Measurements from ENCODE around the gene ALDH2. TPM values are rescaled to one million over a fixed set of nuclear protein-coding genes. Genes with fewer than 3 reads are reported as not detected.
"Not testable (repeated sequence)": the region's sequence is repeated elsewhere in the genome, so short reads cannot be mapped to it uniquely, and the experiment has no call there.

The ALDH2 gene
- total RNA-seq, 1 donor from 2014 or later = 68.4 TPM

DNA sequence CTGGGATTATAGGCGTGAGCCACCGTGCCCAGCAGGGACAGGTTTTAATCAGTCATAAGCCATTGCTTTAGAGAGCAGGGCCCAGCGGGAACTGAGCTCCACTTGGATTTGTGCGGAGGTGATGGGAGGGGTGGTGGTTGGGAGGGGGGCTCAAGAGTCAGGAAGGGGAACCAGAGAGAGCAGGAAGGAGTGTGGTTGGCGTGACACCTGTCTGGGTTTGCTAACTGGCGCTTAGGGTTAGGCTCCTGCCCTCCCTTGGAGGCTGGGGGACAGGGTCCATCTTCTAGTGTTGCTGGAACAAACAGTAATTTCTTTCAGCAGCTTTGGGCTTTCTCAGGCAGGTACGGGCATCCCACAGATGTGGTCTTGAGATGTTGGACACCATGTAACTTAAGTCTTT, 7.5 kb upstream of the ALDH2 start:
- Mint-ChIP-seq H3K27ac (ENCODE audit: unreplicated experiment) (no peak overlapping the region), H3K4me1 (ENCODE audit: unreplicated experiment) (peaks cover 22% of the 10 kb centered on the region), H3K27me3 (ENCODE audit: unreplicated experiment) (peaks cover 1% of the 10 kb centered on the region), H3K4me3 (ENCODE audit: unreplicated experiment) (no peak overlapping the region), H3K9me3 (ENCODE audit: unreplicated experiment) (no peaks in the 10 kb centered on the region), H3K36me3 (ENCODE audit: unreplicated experiment) (peaks cover 8% of the 10 kb centered on the region)
- TF ChIP-seq, protein P1, sequence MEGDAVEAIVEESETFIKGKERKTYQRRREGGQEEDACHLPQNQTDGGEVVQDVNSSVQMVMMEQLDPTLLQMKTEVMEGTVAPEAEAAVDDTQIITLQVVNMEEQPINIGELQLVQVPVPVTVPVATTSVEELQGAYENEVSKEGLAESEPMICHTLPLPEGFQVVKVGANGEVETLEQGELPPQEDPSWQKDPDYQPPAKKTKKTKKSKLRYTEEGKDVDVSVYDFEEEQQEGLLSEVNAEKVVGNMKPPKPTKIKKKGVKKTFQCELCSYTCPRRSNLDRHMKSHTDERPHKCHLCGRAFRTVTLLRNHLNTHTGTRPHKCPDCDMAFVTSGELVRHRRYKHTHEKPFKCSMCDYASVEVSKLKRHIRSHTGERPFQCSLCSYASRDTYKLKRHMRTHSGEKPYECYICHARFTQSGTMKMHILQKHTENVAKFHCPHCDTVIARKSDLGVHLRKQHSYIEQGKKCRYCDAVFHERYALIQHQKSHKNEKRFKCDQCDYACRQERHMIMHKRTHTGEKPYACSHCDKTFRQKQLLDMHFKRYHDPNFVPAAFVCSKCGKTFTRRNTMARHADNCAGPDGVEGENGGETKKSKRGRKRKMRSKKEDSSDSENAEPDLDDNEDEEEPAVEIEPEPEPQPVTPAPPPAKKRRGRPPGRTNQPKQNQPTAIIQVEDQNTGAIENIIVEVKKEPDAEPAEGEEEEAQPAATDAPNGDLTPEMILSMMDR (IDR thresholded peaks at IDR 0.05) = no peak
- no peak for DNase-seq (ENCODE audit: extremely low spot score, unreplicated experiment)

DNA sequence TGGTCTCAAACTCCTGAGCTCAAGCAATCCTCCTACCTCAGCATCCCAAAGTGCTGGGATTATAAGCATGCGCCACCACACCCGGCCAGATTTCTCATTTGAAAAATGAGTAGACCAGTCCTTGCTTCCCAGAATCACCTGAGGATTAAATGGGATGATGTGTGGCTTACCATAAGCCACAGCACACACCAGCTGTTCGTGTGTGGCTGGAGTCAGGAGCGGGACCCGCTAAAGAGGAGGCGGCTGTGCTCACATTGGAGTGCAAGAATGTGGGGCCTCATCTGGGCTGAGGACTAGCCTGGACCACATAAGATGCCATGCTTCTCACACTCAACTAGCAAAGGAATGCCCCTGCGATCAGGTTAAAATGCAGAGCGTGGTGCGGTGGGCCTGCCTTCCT, 6.7 kb upstream of the ALDH2 start:
- H3K9me3 Mint-ChIP-seq (ENCODE audit: unreplicated experiment) = no peaks in the 10 kb centered on the region
- H3K27me3 Mint-ChIP-seq (ENCODE audit: unreplicated experiment) = peaks cover 3% of the 10 kb centered on the region
- DNase-seq (ENCODE audit: extremely low spot score, unreplicated experiment) = no peak
- no peak overlapping the region for H3K4me3 Mint-ChIP-seq (ENCODE audit: unreplicated experiment)
- TF ChIP-seq, protein P1 (IDR thresholded peaks at IDR 0.05) = no peak
- H3K36me3 Mint-ChIP-seq (ENCODE audit: unreplicated experiment) = peaks cover 7% of the 10 kb centered on the region
- no peak overlapping the region for H3K27ac Mint-ChIP-seq (ENCODE audit: unreplicated experiment)
- H3K4me1 Mint-ChIP-seq (ENCODE audit: unreplicated experiment) = peaks cover 23% of the 10 kb centered on the region

DNA sequence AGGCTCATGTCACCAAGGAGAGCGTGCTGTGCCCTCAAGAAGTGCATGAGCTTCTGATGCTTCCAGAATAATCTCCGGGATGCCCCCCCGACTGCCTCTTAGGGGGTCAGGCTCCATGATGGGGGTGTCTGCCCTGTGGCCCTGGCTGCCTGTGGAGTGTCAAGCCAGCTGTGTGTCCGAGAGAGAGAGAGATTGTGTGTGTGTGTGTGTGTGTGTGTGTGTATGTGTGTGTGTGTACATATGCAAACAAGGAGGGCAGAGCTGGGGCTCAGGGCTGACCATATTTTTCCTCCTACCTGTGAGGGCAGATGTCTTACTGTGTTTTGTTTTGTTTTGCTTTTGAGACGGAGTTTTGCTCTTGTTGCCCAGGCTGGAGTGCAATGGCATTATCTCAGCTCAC, 5.6 kb upstream of the ALDH2 start:
- Mint-ChIP-seq H3K27me3 (ENCODE audit: unreplicated experiment) (peaks cover 3% of the 10 kb centered on the region), H3K4me1 (ENCODE audit: unreplicated experiment) (peaks cover 24% of the 10 kb centered on the region), H3K9me3 (ENCODE audit: unreplicated experiment) (no peaks in the 10 kb centered on the region), H3K27ac (ENCODE audit: unreplicated experiment) (no peak overlapping the region), H3K36me3 (ENCODE audit: unreplicated experiment) (peaks cover 4% of the 10 kb centered on the region), H3K4me3 (ENCODE audit: unreplicated experiment) (no peak overlapping the region)
- no peak for DNase-seq (ENCODE audit: extremely low spot score, unreplicated experiment)
- TF ChIP-seq, protein P1 (IDR thresholded peaks at IDR 0.05) = no peak

DNA sequence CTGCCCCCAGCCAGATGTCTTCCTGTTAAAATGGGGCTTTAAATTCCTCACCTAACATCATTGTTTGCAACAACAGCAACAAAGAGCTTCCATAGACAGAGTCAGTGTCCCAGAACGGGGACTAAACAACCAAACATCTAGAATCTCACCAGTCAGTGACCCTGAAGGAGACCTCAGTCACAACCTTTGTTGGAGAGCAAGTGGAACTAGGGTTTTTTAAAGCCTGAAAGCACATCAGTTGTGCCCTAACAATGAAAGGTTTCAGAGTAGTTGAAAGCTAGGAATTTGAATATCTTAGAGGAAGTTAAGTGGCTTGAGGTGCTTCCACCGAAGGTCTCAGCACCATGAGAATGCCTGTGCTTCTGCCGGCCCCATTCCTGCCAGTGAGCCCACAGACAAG, 5.0 kb upstream of the ALDH2 start:
- Mint-ChIP-seq H3K36me3 (ENCODE audit: unreplicated experiment) (peaks cover 4% of the 10 kb centered on the region), H3K4me3 (ENCODE audit: unreplicated experiment) (no peak overlapping the region), H3K27me3 (ENCODE audit: unreplicated experiment) (peaks cover 3% of the 10 kb centered on the region), H3K27ac (ENCODE audit: unreplicated experiment) (no peak overlapping the region), H3K9me3 (ENCODE audit: unreplicated experiment) (no peaks in the 10 kb centered on the region), H3K4me1 (ENCODE audit: unreplicated experiment) (peaks cover 24% of the 10 kb centered on the region)
- TF ChIP-seq, protein P1 (IDR thresholded peaks at IDR 0.05) = no peak
- DNase-seq (ENCODE audit: extremely low spot score, unreplicated experiment) = no peak

DNA sequence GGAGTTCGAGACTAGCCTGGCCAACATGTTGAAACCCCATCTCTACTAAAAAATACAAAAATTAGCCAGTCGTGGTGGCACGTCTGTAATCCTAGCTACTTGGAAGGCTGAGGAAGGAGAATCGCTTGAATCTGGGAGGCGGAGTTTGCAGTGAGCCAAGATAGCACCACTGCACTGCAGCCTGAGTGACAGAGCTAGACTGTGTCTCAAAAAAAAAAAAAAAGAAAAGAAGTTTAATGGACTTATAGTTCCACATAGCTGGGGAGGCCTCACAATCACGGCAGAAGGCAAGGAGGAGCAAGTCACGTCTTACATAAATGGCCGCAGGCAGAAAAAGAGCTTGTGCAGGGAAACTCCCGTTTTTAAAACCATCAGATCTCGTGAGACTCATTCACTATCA, 3.2 kb upstream of the ALDH2 start:
- H3K36me3 Mint-ChIP-seq (ENCODE audit: unreplicated experiment); H3K9me3 Mint-ChIP-seq (ENCODE audit: unreplicated experiment); H3K27me3 Mint-ChIP-seq (ENCODE audit: unreplicated experiment); H3K27ac Mint-ChIP-seq (ENCODE audit: unreplicated experiment); DNase-seq (ENCODE audit: extremely low spot score, unreplicated experiment); H3K4me3 Mint-ChIP-seq (ENCODE audit: unreplicated experiment): not testable (repeated sequence)
- peaks cover 20% of the 10 kb centered on the region for H3K4me1 Mint-ChIP-seq (ENCODE audit: unreplicated experiment)
